Measurements from ENCODE around the gene MAD1L1. TPM values are rescaled to one million over a fixed set of nuclear protein-coding genes. Genes with fewer than 3 reads are reported as not detected.

MAD1L1 gene
- total and polyA plus RNA-seq, 2 donors (not counting 1 experiment from before 2014, with no cell fraction given), result 9.8 to 29.4 TPM

DNA sequence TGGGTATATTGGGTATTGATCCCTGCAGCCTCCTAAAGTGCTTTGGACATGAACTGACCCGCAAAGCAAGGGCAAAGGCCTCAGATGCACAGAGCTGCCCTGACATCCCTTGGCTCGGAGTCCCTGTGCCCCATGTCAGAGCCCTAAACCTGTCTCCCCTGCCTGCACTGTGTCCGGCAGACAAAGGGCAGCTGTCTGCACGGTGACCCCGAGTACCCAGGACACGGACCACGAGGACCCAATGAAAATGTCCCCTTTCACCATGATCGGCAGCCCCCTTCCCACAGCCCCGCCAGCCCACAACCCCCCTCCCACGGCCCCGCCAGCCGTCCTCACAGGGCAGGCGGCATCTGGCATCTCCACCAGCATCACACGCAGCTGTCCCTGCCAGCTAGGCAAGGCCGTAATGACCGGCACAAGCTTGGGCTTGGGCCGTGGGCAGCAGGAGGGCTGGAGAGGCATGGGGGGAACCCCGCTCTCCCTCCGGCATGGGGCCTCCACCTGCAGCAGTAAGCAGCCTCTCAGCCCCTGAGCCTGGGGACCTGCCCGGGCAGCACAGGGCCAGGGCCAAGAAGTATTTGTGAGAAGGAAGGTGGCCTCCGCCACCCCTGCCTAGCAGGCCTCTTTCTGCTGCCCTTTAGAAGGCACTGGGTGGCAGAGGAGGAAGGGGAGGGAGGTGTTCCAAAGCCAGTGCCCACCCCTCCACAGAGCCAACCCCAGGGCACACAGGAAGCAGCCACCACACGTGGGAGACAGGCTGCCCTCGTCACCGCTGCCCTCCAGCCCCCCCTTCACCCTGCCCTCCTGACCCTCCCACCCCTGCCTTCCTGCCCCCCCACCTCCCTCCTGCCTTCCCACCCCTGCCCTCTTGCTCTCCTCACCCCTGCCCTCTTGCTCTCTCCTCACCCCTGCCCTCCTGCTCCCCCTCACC, 19.4 kb upstream of the MAD1L1 start:
- Histone ChIP-seq H3K9me3 (ENCODE audit: control insufficient read depth, insufficient read depth, low read depth, low read length) (no peaks in the 10 kb centered on the region), H3K27ac (ENCODE audit: insufficient read depth, low read length) (no peak overlapping the region), H2AFZ (ENCODE audit: low read length) (no peak overlapping the region), H3K4me2 (ENCODE audit: extremely low read depth, insufficient read depth, low read length) (no peak overlapping the region), H3K9ac (ENCODE audit: insufficient read depth, low read length) (no peak overlapping the region), H3K27me3 (ENCODE audit: control insufficient read depth, insufficient read depth, low read length) (no peaks in the 10 kb centered on the region), H4K20me1 (ENCODE audit: control insufficient read depth, extremely low read depth, insufficient read depth, low read length) (no peaks in the 10 kb centered on the region), H3K36me3 (ENCODE audit: control insufficient read depth, insufficient read depth, low read length) (peaks cover 10% of the 10 kb centered on the region), H3K79me2 (ENCODE audit: control insufficient read depth, insufficient read depth, low read length) (no peaks in the 10 kb centered on the region), H3K4me3 (replicated peaks in 1 of 4; ENCODE audit: control extremely low read depth in 1 of 4, insufficient read depth in 1 of 4, low read depth in 3 of 4, low read length in 4 of 4) (no peak overlapping the region), H3K4me1 (ENCODE audit: control insufficient read depth, extremely low read depth, insufficient read depth, low read length) (peaks cover 10% of the 10 kb centered on the region)
- no peak for DNase-seq (ENCODE audit: low read depth in 2 of 2)
- no peak for TF ChIP-seq CTCF (conservative IDR thresholded peaks at IDR 0.05 in 1 of 2, IDR thresholded peaks at IDR 0.05 in 1 of 2; ENCODE audit: low read depth in 1 of 2, low read length in 2 of 2)
- no peak for TF ChIP-seq EZH2 (IDR thresholded peaks at IDR 0.05; ENCODE audit: low read length, missing control alignments)

DNA sequence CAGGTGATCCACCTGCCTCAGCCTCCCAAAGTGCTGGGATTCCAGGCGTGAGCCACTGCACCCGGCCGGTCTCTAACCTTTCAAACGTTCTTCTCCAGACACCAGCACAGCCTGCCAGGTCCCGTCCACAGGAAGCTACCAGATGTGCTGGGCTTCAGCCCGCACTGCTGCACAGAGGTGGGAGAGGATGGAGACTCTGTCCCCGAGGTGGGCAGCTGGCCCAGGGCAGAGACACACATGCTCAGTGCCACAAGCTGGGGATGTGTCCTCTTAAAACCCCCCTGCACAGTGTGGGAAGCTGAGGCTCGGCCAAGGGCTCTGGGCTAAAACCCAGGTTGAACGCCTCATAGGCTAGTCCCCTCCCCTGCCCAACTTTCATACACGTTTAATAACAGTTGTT, 18.6 kb upstream of the MAD1L1 start:
- TF ChIP-seq EZH2 (IDR thresholded peaks at IDR 0.05; ENCODE audit: low read length, missing control alignments), result no peak
- no peak for TF ChIP-seq CTCF (conservative IDR thresholded peaks at IDR 0.05 in 1 of 2, IDR thresholded peaks at IDR 0.05 in 1 of 2; ENCODE audit: low read depth in 1 of 2, low read length in 2 of 2)
- Histone ChIP-seq H4K20me1 (ENCODE audit: control insufficient read depth, extremely low read depth, insufficient read depth, low read length) (no peaks in the 10 kb centered on the region), H3K4me3 (replicated peaks in 1 of 4; ENCODE audit: control extremely low read depth in 1 of 4, insufficient read depth in 1 of 4, low read depth in 3 of 4, low read length in 4 of 4) (no peak overlapping the region), H2AFZ (ENCODE audit: low read length) (no peak overlapping the region), H3K4me1 (ENCODE audit: control insufficient read depth, extremely low read depth, insufficient read depth, low read length) (peaks cover 10% of the 10 kb centered on the region), H3K4me2 (ENCODE audit: extremely low read depth, insufficient read depth, low read length) (no peak overlapping the region), H3K36me3 (ENCODE audit: control insufficient read depth, insufficient read depth, low read length) (peaks cover 10% of the 10 kb centered on the region), H3K27ac (ENCODE audit: insufficient read depth, low read length) (no peak overlapping the region), H3K9me3 (ENCODE audit: control insufficient read depth, insufficient read depth, low read depth, low read length) (no peaks in the 10 kb centered on the region), H3K9ac (ENCODE audit: insufficient read depth, low read length) (no peak overlapping the region), H3K79me2 (ENCODE audit: control insufficient read depth, insufficient read depth, low read length) (no peaks in the 10 kb centered on the region), H3K27me3 (ENCODE audit: control insufficient read depth, insufficient read depth, low read length) (no peaks in the 10 kb centered on the region)
- DNase-seq (ENCODE audit: low read depth in 2 of 2), result no peak

DNA sequence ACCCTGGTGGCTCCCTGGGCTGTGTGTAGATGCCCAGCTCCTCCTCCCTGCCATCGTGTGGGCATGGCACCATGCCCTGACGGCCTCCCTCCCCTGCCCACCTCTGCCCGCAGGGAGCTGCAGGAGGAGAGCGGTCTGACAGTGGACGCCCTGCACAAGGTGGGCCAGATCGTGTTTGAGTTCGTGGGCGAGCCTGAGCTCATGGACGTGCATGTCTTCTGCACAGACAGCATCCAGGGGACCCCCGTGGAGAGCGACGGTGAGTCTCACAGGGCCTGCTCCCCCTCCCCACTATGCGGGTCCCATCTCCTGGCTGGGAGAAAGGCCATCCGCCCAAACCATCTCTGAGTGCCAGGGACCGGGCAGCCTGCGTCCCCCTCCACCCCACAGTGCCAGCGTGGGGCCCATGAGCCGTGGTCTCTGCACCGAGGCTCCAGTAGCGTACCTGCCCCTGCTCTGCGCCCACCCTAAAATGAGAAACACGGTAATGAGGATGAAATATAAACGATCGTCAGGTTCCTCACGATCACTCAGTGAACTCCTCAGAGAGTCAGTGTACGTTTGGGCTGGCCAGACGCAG, 17.1 kb upstream of the MAD1L1 start:
- no peak for DNase-seq (ENCODE audit: low read depth in 2 of 2)
- TF ChIP-seq CTCF (conservative IDR thresholded peaks at IDR 0.05 in 1 of 2, IDR thresholded peaks at IDR 0.05 in 1 of 2; ENCODE audit: low read depth in 1 of 2, low read length in 2 of 2) (no peak), EZH2 (IDR thresholded peaks at IDR 0.05; ENCODE audit: low read length, missing control alignments) (no peak)
- no peak overlapping the region for H2AFZ ChIP-seq (ENCODE audit: low read length)
- H3K4me1 ChIP-seq (ENCODE audit: control insufficient read depth, extremely low read depth, insufficient read depth, low read length), result peaks cover 10% of the 10 kb centered on the region
- H3K9me3 ChIP-seq (ENCODE audit: control insufficient read depth, insufficient read depth, low read depth, low read length), result no peaks in the 10 kb centered on the region
- no peaks in the 10 kb centered on the region for H3K79me2 ChIP-seq (ENCODE audit: control insufficient read depth, insufficient read depth, low read length)
- peak overlapping the region; percentile 60 for H3K9ac ChIP-seq (ENCODE audit: insufficient read depth, low read length)
- peaks cover 9% of the 10 kb centered on the region for H3K36me3 ChIP-seq (ENCODE audit: control insufficient read depth, insufficient read depth, low read length)
- H3K27me3 ChIP-seq (ENCODE audit: control insufficient read depth, insufficient read depth, low read length), result no peaks in the 10 kb centered on the region
- H3K4me3 ChIP-seq (replicated peaks in 1 of 4; ENCODE audit: control extremely low read depth in 1 of 4, insufficient read depth in 1 of 4, low read depth in 3 of 4, low read length in 4 of 4), result no peak overlapping the region
- peak overlapping the region; percentile 39 for H3K4me2 ChIP-seq (ENCODE audit: extremely low read depth, insufficient read depth, low read length)
- no peaks in the 10 kb centered on the region for H4K20me1 ChIP-seq (ENCODE audit: control insufficient read depth, extremely low read depth, insufficient read depth, low read length)
- H3K27ac ChIP-seq (ENCODE audit: insufficient read depth, low read length), result peak overlapping the region; percentile 85

Measured in fibroblast of lung (primary cell).